HG03565 (cell line): ENCODE measurements around the gene ADCY7.

ENCODE experiments used
- ATAC-seq: cut with Tn5 transposase; IDR thresholded peaks from one replicate; pipeline ENCODE4 v1.9.1; 2021; ENCODE audit warnings: mild to moderate bottlenecking, moderate library complexity; ENCODE audit not compliant: unreplicated experiment

The ADCY7 gene

GRCh38 chr16:50265716-50266336 is 525 bp upstream of the ADCY7 start:
- no peak for ATAC-seq

GRCh38 chr16:50267151-50267631 is 840 bp downstream of the ADCY7 start:
- no peak for ATAC-seq

GRCh38 chr16:50267651-50268050 is 1.3 kb downstream of the ADCY7 start:
- no peak for ATAC-seq

- ATAC-seq = no peak
These were observed 2.0 kb downstream of the ADCY7 start for GRCh38 chr16:50268352-50268751.

GRCh38 chr16:50269061-50269705 is 2.8 kb downstream of the ADCY7 start:
- no peak for ATAC-seq

GRCh38 chr16:50269769-50270509 is 3.6 kb downstream of the ADCY7 start:
- no peak for ATAC-seq

- ATAC-seq = no peak
These were observed 4.3 kb downstream of the ADCY7 start for GRCh38 chr16:50270510-50271147.

GRCh38 chr16:50271148-50272041 is 5.0 kb downstream of the ADCY7 start:
- ATAC-seq = no peak

GRCh38 chr16:50272111-50272571 is 5.8 kb downstream of the ADCY7 start:
- no peak for ATAC-seq

- ATAC-seq = no peak
These were observed 6.5 kb downstream of the ADCY7 start for GRCh38 chr16:50272687-50273381.

GRCh38 chr16:50273382-50273690 is 7.0 kb downstream of the ADCY7 start:
- no peak for ATAC-seq

GRCh38 chr16:50273888-50274325 is 7.6 kb downstream of the ADCY7 start:
- peak; percentile 41 for ATAC-seq

GRCh38 chr16:50274326-50275097 is 8.2 kb downstream of the ADCY7 start:
- no peak for ATAC-seq

- no peak for ATAC-seq
These were observed 8.7 kb downstream of the ADCY7 start for GRCh38 chr16:50275098-50275415.

- no peak for ATAC-seq
These were observed 9.3 kb downstream of the ADCY7 start for GRCh38 chr16:50275428-50276325.

- no peak for ATAC-seq
These were observed 9.9 kb downstream of the ADCY7 start for GRCh38 chr16:50276326-50276640.

GRCh38 chr16:50276801-50277555 is 10.6 kb downstream of the ADCY7 start:
- no peak for ATAC-seq

- ATAC-seq = no peak
These were observed 11.9 kb downstream of the ADCY7 start for GRCh38 chr16:50278251-50278650.
